ENCODE measurements around the gene CD2AP.

- TF ChIP-seq, protein P1, sequence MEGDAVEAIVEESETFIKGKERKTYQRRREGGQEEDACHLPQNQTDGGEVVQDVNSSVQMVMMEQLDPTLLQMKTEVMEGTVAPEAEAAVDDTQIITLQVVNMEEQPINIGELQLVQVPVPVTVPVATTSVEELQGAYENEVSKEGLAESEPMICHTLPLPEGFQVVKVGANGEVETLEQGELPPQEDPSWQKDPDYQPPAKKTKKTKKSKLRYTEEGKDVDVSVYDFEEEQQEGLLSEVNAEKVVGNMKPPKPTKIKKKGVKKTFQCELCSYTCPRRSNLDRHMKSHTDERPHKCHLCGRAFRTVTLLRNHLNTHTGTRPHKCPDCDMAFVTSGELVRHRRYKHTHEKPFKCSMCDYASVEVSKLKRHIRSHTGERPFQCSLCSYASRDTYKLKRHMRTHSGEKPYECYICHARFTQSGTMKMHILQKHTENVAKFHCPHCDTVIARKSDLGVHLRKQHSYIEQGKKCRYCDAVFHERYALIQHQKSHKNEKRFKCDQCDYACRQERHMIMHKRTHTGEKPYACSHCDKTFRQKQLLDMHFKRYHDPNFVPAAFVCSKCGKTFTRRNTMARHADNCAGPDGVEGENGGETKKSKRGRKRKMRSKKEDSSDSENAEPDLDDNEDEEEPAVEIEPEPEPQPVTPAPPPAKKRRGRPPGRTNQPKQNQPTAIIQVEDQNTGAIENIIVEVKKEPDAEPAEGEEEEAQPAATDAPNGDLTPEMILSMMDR (IDR thresholded peaks at IDR 0.05), result no peak
- TF ChIP-seq POLR2A (IDR thresholded peaks at IDR 0.05), result no peak
Observed at GRCh38 chr6:47485083-47485482, 7.5 kb downstream of the CD2AP start.
